Measurements from ENCODE around the gene KCNJ9. TPM values are rescaled to one million over a fixed set of nuclear protein-coding genes. Genes with fewer than 3 reads are reported as not detected.
"Not testable (repeated sequence)": the region's sequence is repeated elsewhere in the genome, so short reads cannot be mapped to it uniquely, and the experiment has no call there.

The KCNJ9 gene
- total RNA-seq, 2 experiments from 2014 or later = not detected

- CTCF ChIA-PET = interaction anchor here (0.6 to 4.8 kb wide), 8 partner anchors 9 to 194 kb away, joined by 3 to 33 read pairs (median 4); no protein-coding TSS in a partner anchor
- POLR2A ChIA-PET = interaction anchor here (1.5 kb wide), 1 partner anchor 165 kb away, joined by 6 read pairs; the partner anchor contains the start of gene DCAF8
These were observed 16.0 kb downstream of the KCNJ9 start for GRCh38 chr1:160097151-160097910.

DNA sequence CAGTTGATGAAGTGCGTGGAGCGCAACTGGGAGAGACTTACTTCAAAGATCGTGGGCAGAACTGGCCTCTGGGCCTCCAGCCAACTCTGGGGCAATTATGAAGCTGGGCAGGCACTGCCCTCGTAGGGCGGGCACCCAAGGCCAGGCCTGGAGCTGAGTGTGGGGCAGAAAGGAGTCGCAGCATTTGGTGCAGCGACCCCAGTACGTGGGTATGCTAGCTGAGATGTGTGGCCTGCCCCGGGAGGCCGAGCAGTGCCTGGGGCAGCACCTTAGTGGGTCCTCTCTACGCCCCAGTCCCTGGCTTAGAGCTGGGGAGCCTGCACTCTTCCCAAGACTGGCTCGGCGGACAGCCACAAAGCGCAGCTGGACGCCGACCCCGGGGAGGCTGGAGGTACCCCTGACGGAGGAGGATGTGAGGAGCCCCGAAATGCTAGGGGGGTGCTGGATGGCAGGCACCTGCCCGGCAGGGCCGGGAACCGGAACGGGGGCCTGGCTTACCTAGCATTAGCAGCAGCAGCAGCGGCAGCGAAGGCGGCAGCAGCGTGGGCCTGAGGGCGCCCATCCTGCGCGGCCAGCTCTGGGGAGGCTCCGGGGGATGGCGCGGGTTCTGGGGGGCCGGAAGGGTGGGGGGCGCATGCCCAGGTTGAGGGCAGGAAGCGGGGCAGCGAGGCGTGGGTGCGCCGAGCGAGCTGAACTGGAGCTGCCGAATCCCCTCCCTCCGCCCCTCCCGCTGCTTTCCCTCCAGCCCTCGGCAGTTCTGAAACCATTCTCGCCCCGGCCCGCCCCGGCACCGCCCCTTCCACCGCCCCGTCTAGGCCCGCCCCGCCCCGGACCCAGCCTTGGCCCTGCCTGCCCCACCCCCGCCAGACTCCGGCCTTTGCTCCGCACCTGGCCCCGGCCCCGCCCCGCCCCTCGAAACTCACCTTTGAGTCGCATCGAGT, 16.8 kb downstream of the KCNJ9 start, which contains the start of gene IGSF8:
TSS of gene IGSF8 (minus strand) at position 709 of the 941 bp plus-strand sequence. CDS start at position 562, 147 bp downstream.
- ChIA-PET CTCF (interaction anchor here (0.6 to 4.8 kb wide), 12 partner anchors 10 to 193 kb away, joined by 3 to 33 read pairs (median 4); partner anchors contain the start of gene PEA15), POLR2A (interaction anchor here (1.1 to 1.5 kb wide), 2 partner anchors 164 to 193 kb away, joined by 3 to 6 read pairs; partner anchors contain the start of gene DCAF8)

- CTCF ChIA-PET = interaction anchor here (0.9 to 4.8 kb wide), 7 partner anchors 11 to 185 kb away, joined by 3 to 33 read pairs (median 4); no protein-coding TSS in a partner anchor
- POLR2A ChIA-PET = interaction anchor here (1.1 to 1.5 kb wide), 2 partner anchors 163 to 192 kb away, joined by 3 to 6 read pairs; partner anchors contain the start of gene DCAF8
These were observed 17.7 kb downstream of the KCNJ9 start for GRCh38 chr1:160098852-160099561.

GRCh38 chr1:160099716-160100375, 18.5 kb downstream of the KCNJ9 start:
- POLR2A ChIA-PET = interaction anchor here (0.5 kb wide), 1 partner anchor 145 kb away, joined by 12 read pairs; no protein-coding TSS in a partner anchor
- CTCF ChIA-PET = interaction anchor here (1.1 to 4.1 kb wide), 6 partner anchors 13 to 277 kb away, joined by 3 to 20 read pairs (median 10); no protein-coding TSS in a partner anchor

DNA sequence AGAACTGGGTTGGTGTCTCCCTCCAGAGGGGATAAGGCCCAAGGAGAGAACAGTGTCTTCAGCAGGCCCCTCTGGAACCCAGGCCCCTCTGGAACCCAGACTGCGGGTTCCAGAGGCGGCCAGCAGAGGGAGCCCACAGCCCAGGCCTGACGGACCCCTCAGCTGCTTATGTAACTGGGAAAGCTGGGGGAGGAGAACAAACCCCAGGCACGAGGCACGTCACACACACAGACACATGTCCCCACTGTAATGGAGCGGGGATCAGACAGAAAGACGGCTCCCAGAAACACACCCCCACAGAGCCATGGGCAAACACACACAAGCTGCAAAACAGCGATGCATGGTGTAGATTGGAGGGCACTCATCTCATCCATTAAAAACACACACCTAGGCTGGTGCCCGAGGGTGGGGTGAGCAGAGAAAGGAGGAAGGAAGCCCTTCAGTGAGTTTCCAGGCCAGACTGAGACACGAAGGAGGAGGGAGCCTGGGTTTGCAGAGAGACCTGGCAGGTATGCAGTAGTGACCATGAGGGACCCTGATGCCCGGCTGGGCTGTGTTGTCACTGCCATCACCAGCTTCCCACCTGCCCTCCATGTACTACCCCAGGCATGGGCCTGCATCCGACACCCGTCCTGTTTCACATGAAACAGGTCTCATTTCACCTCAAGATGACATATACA, 19.8 kb downstream of the KCNJ9 start:
- POLR2A ChIA-PET = interaction anchor here (0.6 kb wide), 2 partner anchors 72 to 142 kb away, joined by 3 to 9 read pairs; no protein-coding TSS in a partner anchor
- CTCF ChIA-PET = interaction anchor here (0.5 to 3.0 kb wide), 18 partner anchors 10 to 276 kb away, joined by 3 to 26 read pairs (median 3); partner anchors contain the start of gene PEX19

- POLR2A ChIA-PET = interaction anchor here (0.6 kb wide), 1 partner anchor 142 kb away, joined by 9 read pairs; no protein-coding TSS in a partner anchor
These were observed 20.6 kb downstream of the KCNJ9 start for GRCh38 chr1:160101717-160102522.

DNA sequence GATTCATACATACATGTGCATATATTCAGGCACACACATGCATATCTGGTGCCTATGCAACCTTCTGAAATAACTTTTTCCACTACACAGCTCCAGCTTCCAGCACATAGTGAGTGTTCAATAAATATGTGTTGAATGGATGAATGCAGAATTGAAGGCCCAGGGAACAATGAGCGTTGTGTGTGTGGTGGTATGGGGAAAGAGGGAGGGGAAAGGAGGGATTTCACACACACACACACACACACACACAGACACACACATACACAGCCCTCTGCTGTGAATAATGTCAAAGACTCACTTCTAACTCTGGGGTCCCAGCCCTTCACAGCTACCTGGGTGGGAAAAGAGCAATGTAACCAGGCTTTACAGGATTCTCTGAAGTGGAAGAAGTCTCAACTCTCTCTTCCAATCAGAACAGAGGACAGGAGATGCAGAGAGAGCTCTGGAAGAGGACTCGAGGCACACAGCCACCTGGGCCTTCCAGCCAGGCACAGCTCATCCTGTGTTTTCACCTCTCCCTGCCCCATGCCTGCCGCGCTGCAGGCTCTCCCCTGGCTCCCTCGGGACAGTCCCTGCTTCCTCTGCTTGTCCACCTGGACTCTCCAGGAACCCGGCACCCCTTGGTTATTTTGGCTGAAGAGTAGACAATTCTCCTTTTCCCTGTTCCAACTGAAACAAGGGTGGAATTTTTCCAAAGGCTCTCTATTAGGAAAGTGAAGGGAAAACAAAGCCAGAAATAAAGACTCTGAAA, 22.5 kb downstream of the KCNJ9 start:
- ChIA-PET POLR2A (interaction anchor here (0.6 kb wide), 1 partner anchor 118 kb away, joined by 5 read pairs; no protein-coding TSS in a partner anchor), CTCF (interaction anchor here (1.0 to 4.0 kb wide), 3 partner anchors 10 to 95 kb away, joined by 3 to 15 read pairs (median 3); no protein-coding TSS in a partner anchor)

More at GRCh38 chr1:160101717-160102522, 20.6 kb downstream of the KCNJ9 start:
- CTCF ChIA-PET = interaction anchor here (0.5 to 4.0 kb wide), 16 partner anchors 10 to 275 kb away, joined by 3 to 26 read pairs (median 4); partner anchors contain the start of gene PEX19

- ChIA-PET POLR2A (no interaction called here), CTCF (interaction anchor here (1.0 to 4.0 kb wide), 4 partner anchors 10 to 271 kb away, joined by 3 to 15 read pairs (median 3); no protein-coding TSS in a partner anchor)
These were observed 23.1 kb downstream of the KCNJ9 start for GRCh38 chr1:160104486-160104885.

- ChIA-PET POLR2A (no interaction called here), CTCF (interaction anchor here (0.9 to 4.0 kb wide), 3 partner anchors 20 to 271 kb away, joined by 3 to 15 read pairs (median 3); no protein-coding TSS in a partner anchor)
These were observed 23.8 kb downstream of the KCNJ9 start for GRCh38 chr1:160105155-160105554.

GRCh38 chr1:160107512-160107911, 26.2 kb downstream of the KCNJ9 start:
- ChIA-PET CTCF (interaction anchor here (1.4 to 2.1 kb wide), 5 partner anchors 10 to 269 kb away, joined by 3 to 6 read pairs (median 4); no protein-coding TSS in a partner anchor), POLR2A (no interaction called here)

DNA sequence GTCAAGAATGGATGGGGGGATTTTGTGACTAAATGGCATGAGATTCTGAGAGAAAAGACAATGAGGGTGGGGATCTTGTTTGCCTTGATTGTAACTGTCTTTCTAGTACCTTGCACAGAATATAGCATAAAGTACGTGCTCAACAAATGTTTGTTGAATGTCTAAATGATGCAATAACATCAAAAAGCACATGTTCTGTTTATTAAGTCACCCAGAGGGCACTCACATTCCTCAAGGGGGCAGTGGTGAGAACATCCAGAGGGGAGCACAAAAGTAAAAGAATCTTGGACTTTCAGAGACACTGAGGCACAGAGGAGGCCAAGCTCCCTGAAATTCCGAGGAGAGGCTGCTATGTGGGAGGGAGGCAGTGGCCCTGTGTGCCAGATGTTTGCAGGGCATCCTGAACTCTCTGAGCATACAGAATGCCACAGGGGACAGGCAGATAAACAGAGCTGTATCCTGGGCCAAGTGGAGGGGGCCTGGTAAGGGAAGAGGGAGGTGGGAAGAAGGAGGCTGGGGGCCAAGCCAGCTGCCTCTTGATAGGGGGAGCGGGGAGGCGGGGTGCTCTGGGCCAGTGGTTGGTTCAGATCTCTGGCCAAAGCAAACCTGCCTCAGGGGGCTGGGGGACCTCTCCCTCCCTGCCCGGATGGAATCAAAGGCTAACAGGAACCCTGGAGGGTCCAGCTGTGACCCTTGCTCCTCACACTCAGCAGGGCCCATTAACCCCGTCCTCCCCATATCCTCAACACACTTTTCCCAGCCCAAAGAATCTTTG, 27.7 kb downstream of the KCNJ9 start:
- POLR2A ChIA-PET = no interaction called here
- CTCF ChIA-PET = interaction anchor here (0.6 to 2.1 kb wide), 9 partner anchors 10 to 1852 kb away, joined by 3 to 6 read pairs (median 3); no protein-coding TSS in a partner anchor

DNA sequence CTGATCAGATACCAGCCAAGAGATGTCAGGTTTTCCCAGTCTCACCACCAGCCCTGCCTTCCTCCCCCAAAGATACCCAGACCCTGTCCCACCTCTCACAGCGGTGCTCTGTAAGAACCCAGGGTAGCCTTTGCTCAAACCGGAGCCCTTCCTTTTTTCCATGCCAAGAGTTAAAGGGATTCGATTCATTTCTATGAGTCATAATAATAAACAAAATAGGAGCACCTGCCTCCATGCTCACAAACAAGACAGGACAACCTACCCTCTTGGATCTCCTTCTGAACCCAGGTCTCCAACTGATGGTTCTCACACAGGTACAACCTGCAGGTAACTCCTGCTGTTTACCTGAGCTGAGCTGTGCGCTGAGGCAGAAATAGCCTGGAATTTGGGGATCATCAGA, 28.3 kb downstream of the KCNJ9 start:
- CTCF ChIA-PET = interaction anchor here (0.6 to 0.9 kb wide), 2 partner anchors 14 to 1851 kb away, joined by 3 read pairs; no protein-coding TSS in a partner anchor
- POLR2A ChIA-PET = no interaction called here

GRCh38 chr1:160111462-160111861, 30.1 kb downstream of the KCNJ9 start:
- CTCF ChIA-PET = interaction anchor here (0.6 to 1.5 kb wide), 2 partner anchors 10 to 82 kb away, joined by 3 read pairs; no protein-coding TSS in a partner anchor
- POLR2A ChIA-PET = not testable (repeated sequence)

DNA sequence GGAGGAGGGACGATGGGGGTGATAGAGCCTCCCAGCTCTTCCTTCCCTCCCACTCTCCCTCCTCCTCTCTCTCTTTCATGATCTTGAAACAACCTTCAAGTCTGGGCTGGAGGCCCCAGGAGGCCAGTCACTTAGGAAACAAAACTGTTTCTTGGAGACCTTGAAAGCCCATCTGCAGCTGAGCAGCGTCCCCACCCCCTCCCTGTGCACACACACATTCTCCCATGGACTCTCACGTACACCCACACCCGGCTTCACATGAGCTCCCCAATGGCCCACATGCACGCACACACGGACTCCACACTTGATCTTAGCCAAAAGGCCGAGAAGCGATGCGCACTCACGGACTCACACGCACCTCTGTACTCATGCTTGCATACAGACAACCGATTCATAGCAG, 31.0 kb downstream of the KCNJ9 start:
- CTCF ChIA-PET = interaction anchor here (1.5 kb wide), 1 partner anchor 11 kb away, joined by 3 read pairs; no protein-coding TSS in a partner anchor
- POLR2A ChIA-PET = no interaction called here

Data from activated CD8-positive, alpha-beta memory T cell treated with anti-CD3 and anti-CD28 coated beads for 36 hours (primary cell).